ENCODE measurements around the gene STX17.

- TF ChIP-seq ZNF514 (tag by site-specific recombination; IDR thresholded peaks at IDR 0.05): no peak
- no peak for TF ChIP-seq ZNF157 (tag by site-specific recombination; IDR thresholded peaks at IDR 0.05)
- TF ChIP-seq ZNF148 (tag by site-specific recombination; IDR thresholded peaks at IDR 0.05; ENCODE audit: borderline replicate concordance): no peak
- no peak for TF ChIP-seq ZNF112 (tag by site-specific recombination; IDR thresholded peaks at IDR 0.05)
- TF ChIP-seq PATZ1 (tag by site-specific recombination; IDR thresholded peaks at IDR 0.05): no peak
- no peak for TF ChIP-seq HOXA7 (CRISPR knock-in tag; IDR thresholded peaks at IDR 0.05; ENCODE audit: borderline replicate concordance)
- no peak for TF ChIP-seq ZNF560 (tag by site-specific recombination; IDR thresholded peaks at IDR 0.05; ENCODE audit: borderline replicate concordance)
- TF ChIP-seq GLIS1 (tag by site-specific recombination; IDR thresholded peaks at IDR 0.05): no peak
- TF ChIP-seq CTCF (tag by site-specific recombination; IDR thresholded peaks at IDR 0.05): no peak
- no peak for TF ChIP-seq KLF17 (tag by site-specific recombination; IDR thresholded peaks at IDR 0.05)
- TF ChIP-seq ZNF274 (IDR thresholded peaks at IDR 0.05; ENCODE audit: low read length): no peak
- TF ChIP-seq ZNF274 (tag by site-specific recombination; IDR thresholded peaks at IDR 0.05; ENCODE audit: borderline replicate concordance): no peak
These were observed 47.0 kb upstream of the STX17 start for GRCh38 chr9:99859243-99859980.
